OCI-M2 (cell line): ENCODE results near the gene PHC2.

Experiments
- DNase-seq: peaks from one replicate; lab custom pipeline; 2025; ENCODE audit not compliant: unreplicated experiment; lab: John Stamatoyannopoulos, UW

Gene PHC2

DNA sequence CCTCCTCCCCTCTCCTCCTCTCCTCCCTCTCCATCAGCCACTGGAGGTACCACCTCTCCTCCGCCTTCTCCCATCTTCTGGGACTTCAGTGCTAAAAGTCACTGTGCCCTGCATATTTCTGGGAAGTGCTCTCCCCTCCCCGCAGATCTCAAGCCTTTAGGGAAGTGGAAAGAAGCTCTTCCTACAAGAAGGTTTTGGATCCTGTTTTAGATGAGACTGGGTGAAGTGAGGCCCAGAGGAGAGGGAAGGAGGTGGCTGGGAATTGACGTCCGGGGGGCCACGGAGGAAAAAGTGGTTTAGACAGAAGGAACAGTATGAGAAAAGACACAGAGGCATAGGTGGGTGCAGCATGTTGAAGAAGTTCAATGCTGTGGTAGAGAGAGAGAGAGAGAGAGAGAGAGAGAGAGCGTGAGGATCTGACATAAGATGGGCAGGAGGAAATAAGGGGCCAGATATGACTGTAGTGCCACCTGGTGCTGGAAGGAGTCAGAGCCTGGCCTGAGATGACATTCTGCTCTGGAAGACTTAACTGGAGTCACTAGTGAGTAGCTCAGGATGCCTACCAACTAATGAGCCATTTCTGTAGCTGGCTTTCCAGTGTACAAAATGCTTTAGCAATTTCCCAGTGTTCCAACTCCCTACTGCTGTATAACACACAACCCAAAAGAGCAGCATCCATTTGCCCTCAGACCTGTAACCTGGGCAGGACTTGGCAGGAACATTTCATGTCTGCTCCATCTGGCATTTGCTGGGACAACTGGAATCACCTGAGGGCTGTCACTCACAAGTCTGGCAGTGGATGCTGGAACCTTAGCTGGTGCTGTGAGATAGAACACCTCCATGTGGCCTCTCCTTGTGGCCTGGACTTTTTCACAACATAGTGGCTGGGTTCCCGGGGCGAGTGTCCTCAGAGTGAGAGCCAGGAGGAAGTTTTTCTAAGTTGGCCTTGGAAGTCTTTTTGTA, 24.9 kb upstream of the PHC2 start:
- DNase-seq = no peak

DNA sequence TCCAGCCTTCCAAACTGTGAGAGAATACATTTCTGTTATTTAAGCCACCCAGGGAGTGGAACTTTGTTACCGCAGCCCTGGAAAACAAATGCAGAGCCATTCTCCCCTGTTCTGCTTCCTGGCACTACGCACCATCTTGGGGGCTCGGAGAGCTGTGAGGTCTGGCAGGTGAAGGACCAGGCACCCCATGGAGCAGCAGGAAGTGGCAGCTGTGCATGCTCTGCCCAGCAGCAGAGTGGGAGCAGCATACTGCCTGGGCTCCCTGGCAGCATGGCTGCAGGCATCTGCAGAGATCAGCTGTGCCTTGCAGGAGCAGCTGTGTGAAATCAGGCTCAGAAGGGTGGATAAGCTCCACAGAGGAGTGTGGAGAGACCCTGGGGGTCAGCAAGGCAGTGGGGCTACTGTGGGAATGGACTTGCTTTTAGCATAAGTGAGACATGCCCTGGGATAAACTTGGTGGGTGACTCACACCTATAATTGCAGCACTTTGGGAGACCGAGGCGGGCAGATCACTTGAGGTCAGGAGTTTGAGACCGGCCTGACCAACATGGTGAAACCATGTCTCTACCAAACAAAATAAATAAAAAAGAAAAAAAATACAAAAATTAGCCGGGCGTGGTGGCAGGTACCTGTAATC, 23.9 kb upstream of the PHC2 start:
- DNase-seq = no peak

DNA sequence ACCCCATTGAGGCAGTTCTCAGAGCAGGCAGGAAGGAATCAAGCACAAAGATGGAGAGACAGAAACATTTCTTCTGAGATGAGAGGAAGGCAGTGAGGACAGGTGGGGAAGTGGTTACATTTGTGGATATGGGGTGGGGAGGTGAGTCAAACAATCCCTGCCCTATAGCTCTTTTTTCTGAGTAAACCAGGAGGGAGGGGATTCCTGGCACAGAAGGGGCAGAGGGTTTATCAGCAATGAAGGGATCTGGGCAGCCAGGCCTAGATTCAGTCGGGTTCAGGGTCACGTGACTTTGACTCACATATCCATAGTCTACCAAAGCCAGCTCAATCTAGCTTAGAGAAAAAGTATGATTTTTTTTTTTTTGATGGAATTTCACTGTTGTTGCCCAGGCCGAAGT, 15.7 kb upstream of the PHC2 start:
- no peak for DNase-seq

GRCh38 chr1:33445108-33445507, 14.2 kb upstream of the PHC2 start:
- no peak for DNase-seq

DNA sequence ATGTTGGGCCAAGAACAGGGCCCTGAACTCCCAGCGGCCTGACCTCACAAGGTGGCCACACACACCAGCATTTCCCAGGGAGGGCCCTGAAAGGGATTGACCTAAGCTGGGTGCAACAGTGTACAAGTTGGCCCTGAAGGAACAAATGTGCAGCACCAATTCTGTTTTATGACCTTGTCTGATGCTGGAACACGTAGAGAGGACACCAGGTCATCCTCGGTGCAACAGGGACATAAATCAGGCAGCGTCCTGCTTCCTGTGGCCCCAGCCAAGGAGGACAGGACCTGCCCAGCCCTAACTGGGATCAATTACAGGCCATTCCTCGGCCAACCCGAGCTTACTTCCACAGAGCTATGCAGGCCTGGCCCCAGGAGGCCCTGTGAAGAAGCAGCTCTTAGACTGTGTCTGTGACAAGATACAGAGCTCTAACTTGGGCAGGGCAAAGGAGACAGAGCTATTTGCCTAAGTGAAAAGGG, 12.8 kb upstream of the PHC2 start:
- no peak for DNase-seq

DNA sequence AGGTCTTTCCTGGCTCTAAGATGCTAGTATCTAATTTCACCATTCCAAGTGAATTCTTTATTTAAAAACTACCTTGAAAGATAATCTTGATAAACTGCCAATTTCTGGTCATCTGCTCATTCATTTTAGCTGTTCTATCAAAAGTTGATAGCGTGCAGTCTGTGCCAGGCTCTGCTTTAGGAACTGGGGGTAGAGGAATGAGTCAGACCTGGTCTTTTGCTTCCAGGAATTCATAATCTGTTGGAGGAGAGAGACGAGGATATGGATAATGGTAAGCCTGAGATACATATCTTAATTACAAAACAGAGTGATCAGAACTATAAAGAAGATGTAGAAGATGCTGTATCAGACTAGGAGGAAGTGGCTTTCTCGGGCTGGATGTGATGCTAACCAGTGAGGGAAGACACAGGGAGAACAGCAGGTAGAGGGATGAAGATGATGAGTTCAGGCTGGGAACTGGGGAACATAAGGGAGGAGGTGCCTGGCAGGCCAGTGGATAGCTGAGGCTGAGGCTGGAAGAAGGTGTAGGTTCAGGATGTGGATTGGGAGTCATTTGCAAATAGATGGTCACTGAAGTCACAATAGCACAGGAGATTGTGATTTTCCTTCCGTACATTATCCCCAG, 12.3 kb upstream of the PHC2 start:
- DNase-seq = no peak

DNA sequence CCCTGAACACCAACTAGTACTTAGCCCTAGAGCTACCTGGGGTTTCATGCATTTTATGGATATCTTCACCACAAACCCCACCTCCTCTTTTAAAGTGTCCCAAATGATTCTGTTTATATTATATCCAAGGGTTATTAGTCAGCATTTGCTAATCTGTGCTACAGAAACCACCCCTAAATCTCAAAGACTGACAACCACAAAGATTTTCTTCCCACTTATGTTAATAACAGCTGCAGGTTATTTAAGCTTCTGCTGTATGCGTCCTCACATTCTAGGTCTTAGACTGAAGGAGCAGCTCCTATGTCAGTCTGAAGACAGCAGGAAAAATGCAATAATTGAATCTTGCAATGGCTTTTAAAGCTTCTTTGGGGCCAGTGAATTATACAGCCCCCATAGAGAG, 11.2 kb upstream of the PHC2 start:
- DNase-seq = no peak

- DNase-seq = no peak
Measured at GRCh38 chr1:33441088-33441745, 10.3 kb upstream of the PHC2 start.

DNA sequence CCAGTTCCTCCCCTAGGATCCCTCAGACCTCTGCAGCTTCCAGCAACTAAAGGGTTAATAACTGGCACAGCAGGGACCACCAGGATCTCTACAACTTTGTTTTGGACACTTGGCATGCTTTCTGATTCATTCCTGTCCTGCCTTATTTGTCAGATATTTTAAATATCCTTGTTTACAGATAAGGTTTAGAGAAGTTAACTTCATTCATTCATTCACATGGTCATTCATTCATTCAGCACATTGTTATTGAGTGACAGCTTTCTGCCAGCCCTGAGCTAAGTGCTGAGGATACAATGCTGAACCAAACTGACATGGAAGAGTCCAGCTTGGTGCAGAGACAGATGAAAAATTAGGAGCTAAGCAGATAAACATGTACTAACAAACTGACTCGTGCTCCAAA, 8.8 kb upstream of the PHC2 start:
- no peak for DNase-seq

DNA sequence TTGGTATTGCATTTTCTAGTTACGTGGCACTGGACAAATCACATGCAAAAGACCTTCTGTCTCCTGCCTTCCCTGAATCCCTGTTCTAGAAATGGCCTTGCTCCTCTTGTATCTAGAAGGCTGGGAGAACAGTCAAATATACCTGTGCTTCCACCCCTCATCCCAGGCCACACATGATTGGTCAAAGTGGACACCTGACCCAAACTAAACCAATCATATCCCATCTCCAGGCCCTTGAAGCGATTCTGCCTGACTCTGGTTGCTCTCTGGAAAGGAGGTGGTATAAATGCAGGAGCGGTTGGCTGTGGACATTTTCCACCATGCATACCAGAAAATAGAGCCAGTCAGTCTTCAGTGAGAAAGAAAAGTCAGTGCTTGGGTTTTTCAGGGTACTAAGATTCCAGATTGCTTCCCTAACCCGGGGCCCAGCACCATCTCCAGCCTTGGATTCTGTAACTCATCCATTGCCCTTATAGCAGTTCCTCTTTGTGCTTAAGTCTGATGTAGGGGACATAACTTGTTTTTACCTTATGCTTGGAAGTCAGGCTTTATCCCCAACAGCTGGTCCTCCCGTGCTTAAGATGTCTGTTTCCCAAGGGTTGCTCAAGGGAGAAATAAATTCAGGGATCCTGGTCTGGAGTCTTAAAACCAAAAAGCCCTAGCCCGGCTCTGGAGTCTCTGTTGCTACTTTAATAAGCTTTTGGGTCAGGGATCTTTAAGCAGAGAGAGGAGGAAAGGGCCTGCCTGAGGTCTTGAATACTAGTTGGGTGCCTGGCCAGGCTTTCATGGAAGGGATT, 7.7 kb upstream of the PHC2 start:
- no peak for DNase-seq

- DNase-seq = no peak
Measured at GRCh38 chr1:33436557-33437285, 5.8 kb upstream of the PHC2 start.

DNA sequence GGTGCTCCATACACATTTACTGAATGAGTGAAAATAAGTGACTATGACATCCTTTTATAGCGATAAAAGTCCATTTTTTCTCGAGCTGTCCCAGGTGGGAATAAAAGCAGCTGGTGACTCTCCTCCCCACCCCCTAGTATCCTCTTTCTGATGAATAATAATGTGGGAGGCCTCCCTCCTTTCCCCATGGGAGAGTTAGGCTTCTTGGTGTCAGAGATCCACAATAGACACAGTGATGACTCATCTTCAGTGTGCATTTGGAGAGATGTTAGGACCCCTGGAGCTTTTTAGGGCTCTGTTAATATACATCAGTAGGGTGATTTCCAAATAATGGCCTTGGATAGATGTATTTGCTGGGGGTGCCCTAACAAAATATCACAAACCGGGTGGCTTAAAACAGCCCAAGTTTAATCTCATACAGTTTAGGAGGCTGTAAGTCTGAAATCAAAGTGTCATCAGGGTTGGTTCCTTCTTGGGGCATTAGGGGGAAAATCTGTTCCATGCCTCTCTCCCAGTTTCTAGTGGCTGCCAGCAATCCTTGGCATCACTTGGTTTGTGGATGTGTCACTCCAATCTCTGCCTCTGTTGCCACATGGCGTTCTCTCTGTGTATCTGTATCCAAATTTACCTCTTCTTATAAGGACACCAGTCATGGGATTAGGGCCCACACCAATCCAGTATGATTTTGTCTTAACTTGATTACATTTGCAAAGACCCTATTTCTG, 4.4 kb upstream of the PHC2 start:
- DNase-seq = no peak

GRCh38 chr1:33434363-33434750, 3.5 kb upstream of the PHC2 start:
- DNase-seq = no peak

DNA sequence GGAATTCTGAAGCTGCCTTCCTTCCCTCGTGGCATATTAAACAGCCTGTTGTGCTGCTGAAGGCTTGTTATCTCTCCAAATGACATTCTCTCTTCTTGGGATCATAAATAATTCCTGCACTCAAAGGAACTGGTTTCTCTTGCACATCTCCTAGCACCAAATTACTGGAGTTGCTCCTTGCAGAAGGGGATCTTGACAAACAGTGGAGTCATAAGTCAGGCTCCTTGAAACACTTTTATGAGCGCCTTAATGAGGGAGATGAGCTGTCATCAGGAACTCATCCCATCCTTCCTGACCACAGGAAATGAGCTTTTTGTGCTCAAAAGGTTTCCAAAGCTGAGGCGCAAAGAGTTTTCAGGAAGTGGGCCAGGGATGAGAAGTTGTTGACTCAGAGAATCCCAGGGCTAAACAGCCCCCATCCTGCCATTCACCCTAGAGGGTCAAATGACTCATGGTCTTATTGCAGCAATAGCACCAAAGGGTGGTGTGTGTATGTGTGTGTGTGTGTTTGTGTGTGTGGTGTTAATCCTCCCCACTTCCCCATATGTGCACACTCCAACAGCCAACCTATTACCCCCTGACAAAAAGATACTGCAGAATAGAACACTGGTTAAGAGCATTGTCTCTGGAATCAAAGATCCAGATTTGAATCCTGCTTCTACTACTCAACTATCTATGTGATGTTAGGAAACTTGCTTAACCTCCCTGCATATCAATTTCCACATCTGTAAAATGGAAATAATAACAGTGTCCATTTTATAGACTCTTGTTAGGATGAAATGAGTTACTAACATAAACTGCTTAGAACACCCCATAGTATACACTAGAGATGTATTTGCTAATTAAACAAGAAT, 2.8 kb upstream of the PHC2 start:
- DNase-seq = no peak

DNA sequence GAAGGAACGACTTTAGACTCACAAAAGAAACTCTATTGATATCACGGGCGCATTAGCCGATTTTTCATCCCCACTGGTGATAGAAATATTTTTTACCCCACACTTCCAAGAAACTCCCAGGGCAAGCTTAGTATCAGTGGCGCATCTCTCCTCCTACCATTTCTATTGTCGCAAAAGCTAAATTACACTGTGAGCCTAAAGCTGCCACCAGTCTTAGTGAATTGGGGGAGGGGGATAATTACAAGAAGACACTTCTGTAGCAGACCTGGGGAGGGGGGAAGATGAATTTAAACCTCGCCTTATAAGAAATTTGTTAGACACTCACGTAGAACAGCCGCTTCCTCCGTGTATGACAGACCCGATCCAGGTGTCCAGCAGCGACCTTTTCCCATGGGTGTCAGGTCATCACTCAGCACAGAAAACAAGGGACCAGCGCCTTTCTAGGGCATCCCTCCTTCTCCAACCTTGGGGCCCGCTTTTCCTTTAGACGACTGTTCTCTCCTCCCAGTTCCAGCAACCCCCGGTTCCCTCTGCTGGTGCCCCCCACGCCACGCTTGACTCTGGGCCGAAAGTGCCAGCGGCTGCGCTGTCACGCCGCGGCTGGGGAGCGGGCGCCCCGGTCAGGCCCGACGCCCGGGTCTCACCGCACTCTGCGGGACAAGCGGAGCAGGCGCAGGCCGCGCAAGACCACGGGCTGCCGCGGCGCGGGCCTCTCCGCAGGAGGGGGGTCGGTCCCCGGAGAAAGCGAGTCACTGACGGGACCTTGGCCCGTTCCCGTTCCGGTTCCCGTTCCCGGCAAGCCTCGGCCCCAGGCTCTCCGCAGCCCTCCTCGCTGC, 821 bp downstream of the PHC2 start:
- DNase-seq = no peak

DNA sequence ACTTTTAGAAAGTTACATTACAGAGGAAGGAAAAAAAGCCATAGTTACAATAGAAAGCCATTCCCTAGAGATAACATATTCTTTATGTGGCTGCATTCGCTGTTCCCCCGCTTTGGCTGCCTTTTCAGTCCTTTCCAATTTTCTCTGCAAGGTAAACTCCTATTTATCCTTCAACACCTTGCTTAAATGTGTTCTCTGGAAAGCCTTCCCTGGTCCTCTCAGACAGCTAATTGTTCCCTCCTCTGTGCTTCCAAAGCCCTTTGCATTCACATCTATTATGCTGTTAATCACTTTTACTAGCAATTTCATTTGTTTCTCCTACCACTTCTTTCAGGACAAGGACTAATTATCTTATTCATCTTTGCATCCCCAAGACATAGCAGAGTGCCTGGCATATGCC, 1.6 kb downstream of the PHC2 start:
- no peak for DNase-seq

GRCh38 chr1:33428661-33429060, 2.2 kb downstream of the PHC2 start:
- no peak for DNase-seq
